Fibroblast of skin of scalp (primary cell): ENCODE results near the gene MECR.
"Not testable (repeated sequence)": the region's sequence is repeated elsewhere in the genome, so short reads cannot be mapped to it uniquely, and the experiment has no call there.

Experiments
- DNase-seq: peaks from one replicate; pipeline ENCODE4 v3.0.0-alpha.2; 2013

Gene MECR

DNA sequence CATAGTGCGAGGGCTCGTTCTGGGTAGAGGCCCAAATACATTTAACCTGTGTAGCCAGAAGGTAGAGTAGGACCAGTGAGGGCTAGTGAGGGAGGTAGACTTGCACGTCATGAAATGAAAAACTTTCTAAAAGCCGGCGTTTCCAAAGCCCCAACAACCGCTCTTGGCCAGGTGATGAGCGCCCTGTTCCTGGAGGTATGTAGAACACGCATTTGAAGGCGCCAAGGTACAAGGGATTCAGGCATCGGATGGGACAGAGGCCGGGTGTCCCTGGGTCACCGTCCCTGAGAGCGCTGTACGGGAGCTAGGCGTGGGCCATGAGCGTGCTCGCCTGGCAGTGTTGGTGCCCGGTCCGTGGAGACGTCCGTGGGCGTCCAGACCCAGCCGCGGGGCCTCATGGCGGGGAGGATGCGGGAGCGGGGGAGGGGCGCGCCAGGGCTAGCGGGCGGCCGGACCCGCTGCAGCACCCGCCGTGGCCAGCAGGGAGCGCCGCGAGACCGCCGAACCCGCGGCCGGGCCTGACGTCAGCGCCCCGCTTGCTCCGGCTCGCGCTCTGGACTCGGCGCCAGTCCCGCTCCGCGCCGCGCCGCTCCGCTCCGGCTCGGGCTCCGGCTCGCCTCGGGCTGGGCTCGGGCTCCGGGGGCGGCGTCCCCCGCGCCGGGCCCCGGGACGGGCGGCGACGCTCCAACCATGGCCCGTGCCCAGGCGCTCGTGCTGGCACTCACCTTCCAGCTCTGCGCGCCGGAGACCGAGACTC, 5.4 kb upstream of the MECR start, which contains the start of gene PTPRU:
Gene PTPRU, plus strand, starts transcription at position 568 of the 757 bp plus-strand sequence. Its CDS starts 123 bp downstream, at position 691.
- peak; percentile 75 for DNase-seq

- DNase-seq = not testable (repeated sequence)
Observed at GRCh38 chr1:29234881-29235280, 4.1 kb upstream of the MECR start.

DNA sequence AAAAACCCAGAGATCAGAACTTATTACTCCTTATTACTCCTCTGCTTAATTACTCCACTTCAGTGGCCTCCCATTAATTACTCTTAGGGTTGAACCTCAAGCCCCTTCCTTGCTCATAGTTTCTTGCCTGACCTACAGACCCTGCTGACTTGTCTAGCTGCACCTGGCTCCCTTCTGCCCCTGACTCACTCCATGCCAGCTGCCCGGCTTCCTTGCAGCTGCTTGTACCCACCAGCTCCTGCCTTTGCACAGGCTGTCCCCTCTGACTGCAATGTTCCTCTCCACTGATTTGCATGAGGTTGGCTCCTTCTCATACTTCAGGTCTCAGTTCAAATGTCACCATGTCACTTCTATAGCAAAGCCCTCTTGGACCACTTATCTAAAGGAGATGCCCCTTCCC, 3.7 kb upstream of the MECR start:
- no peak for DNase-seq

DNA sequence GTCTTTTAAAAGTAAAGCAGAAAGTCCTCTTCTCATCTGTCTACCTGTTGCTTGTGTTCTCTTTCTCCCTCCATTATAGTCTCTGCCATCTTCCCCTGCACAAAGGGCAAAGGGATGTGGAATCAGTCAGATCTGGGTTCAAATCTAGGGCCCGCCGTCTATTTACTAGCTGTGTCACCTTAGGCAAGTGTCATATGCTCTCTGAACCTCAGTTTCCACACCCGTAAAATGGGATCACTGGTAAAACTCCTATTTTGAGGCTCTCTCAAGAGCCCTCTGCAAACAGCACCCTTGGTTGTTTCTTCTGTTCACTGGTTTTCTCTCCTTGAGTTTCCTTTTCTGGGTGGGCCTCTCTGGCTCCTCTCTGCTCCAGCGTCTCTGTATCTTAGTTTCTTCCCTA, 3.0 kb upstream of the MECR start:
- no peak for DNase-seq

GRCh38 chr1:29232387-29232786, 1.7 kb upstream of the MECR start:
- no peak for DNase-seq

- DNase-seq = no peak
Observed at GRCh38 chr1:29230204-29230552, 556 bp downstream of the MECR start.

- no peak for DNase-seq
Observed at GRCh38 chr1:29227511-29227910, 3.2 kb downstream of the MECR start.

- no peak for DNase-seq
Observed at GRCh38 chr1:29225361-29225760, 5.4 kb downstream of the MECR start.

- DNase-seq = no peak
Observed at GRCh38 chr1:29224356-29224837, 6.3 kb downstream of the MECR start.

GRCh38 chr1:29223521-29223920, 7.2 kb downstream of the MECR start:
- DNase-seq = no peak

GRCh38 chr1:29222686-29223085, 8.0 kb downstream of the MECR start:
- DNase-seq = no peak

- DNase-seq = not testable (repeated sequence)
Observed at GRCh38 chr1:29222260-29222659, 8.5 kb downstream of the MECR start.

- no peak for DNase-seq
Observed at GRCh38 chr1:29221296-29221695, 9.4 kb downstream of the MECR start.

- no peak for DNase-seq
Observed at GRCh38 chr1:29218223-29218622, 12.5 kb downstream of the MECR start.

GRCh38 chr1:29217633-29218032, 13.1 kb downstream of the MECR start:
- DNase-seq = no peak

DNA sequence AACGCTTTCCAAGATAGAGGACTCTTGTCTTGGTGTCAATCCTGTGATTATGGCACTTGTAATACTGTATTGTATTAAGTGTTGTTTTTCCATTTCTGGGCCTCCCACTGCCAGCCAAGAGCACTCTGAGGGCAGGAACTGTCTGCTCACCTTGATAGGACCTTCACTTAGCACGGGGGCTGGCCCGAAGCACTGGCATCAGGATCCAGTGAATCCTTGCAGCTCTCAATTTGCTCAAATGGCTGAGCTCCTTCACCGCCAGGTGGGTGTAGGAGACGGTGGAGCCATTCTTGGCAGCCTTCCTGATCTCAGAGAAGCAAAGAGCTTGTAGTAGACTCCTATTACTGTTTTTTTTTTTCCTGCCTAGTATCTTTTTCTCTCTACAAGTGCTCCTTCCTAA, 17.7 kb downstream of the MECR start:
- DNase-seq = no peak

- peak; percentile 22 for DNase-seq
Observed at GRCh38 chr1:29211086-29212030, 19.4 kb downstream of the MECR start.

DNA sequence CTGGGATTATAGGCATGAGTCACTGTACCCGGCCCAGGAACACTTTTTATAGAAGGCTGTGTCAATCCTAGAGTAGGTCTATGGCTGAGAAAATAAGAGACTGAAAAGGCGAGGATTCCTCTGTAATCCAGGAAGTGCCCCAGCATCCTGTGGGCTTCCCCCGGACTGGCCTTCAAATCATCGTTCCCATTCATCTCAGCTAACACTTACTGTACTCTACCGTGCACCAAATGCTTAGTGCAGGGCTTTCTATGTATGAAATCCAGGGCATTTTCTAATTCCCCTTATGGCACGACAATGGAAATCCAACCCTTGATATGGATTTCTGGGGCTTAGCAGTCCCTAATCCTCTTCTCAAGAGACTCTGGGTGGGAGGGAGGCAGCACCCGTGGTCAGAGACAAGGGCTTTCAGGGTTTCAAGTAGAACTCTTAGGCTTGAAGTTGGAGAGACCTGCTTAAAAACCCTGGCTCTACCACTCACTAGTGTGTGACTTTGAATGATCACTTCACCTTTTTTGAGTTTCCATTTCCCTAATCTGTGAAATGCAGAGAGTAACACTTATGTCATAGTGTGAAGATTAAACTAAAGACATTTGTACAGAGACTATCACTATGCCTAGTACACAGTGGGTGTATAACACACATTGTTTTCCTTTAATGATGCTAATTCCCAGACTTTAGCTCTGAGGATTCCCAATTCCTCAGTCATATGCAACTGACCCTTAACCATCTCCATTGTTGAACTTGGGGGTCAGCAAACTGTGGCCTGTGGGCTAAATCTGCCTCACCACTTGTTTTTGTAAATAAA, 20.3 kb downstream of the MECR start:
- DNase-seq = no peak

DNA sequence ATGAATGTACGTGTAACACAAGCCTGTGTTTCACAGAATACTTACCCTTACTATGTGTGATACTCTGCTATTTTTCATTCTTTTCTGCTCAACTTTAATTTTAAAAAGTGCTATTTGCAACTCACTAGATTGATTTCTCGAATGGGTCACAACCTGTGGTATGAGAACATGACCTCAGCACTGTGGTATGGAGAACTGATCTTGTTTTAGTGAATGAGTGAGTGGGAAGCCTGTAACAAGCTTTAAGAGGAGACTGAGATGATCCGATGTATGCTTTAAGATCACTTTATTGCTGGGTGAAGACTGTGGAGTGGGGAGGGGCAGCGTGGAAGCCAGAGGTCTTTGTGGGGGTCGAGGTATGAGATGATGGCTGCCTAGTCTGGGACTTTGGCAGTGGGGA, 21.6 kb downstream of the MECR start:
- DNase-seq = peak; percentile 47

DNA sequence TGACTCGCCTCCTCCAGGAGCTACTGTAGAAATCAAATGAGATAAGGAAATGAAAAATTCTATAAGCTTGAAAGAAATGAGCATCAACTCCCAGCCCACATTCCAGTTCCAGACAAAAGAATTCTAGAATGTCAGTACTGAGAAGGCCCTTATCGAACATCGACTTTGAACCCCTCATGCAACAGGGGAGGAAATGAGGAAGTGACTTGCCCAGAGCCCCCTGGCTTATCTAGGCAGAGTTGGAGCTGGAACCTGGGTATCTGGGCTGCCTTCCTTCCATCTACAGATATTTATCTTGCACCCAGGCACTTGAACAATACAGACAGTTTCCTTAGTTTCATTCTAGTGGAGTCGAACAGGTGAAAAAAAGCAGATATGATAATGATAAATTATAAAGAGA, 22.3 kb downstream of the MECR start:
- no peak for DNase-seq

- peak; percentile 98 for DNase-seq
Observed at GRCh38 chr1:29202584-29203340, 28.0 kb downstream of the MECR start.

- no peak for DNase-seq
Observed at GRCh38 chr1:29202053-29202452, 28.7 kb downstream of the MECR start.
